ENCODE measurements around the gene DEPDC5.

- TF ChIP-seq POLR2A (IDR thresholded peaks at IDR 0.05) = no peak
- TF ChIP-seq CTCF (IDR thresholded peaks at IDR 0.05) = no peak
These were observed 139.6 kb downstream of the DEPDC5 start for GRCh38 chr22:31893460-31893859.

Measured in transverse colon (tissue), 3 donors.